PC-3 (cell line): Measurements from ENCODE around the gene EMX2. TPM values are rescaled to one million over a fixed set of nuclear protein-coding genes. Genes with fewer than 3 reads are reported as not detected.

Source experiments
- ATAC-seq: fragments of 200-7000 bp; cut with Tn5 transposase; 2 replicates; pipeline ENCODE4 v1.9.1; 2020; ENCODE audit warnings: mild to moderate bottlenecking, moderate library complexity
- BruUV-seq: library from RNA; stranded (reverse); fragments of 400-500 nt; replicated peaks from 2 replicates; lab custom pipeline; 2021; lab: Mats Ljungman, UMichigan
- CTCF ChIA-PET: fragments of 300-600 bp; sonication (Branson Sonifier 250); formaldehyde crosslinking; loops from one replicate; lab custom pipeline; 2022; ENCODE audit warnings: antibody characterized with exemption; lab: Charles Lee
- POLR2A ChIA-PET: fragments of 300-600 bp; sonication (Branson Sonifier 250); formaldehyde crosslinking; loops from one replicate; lab custom pipeline; 2022; ENCODE audit warnings: antibody characterized with exemption; ENCODE audit not compliant: unreplicated experiment; lab: Charles Lee
- DNase-seq: peaks from one replicate; pipeline ENCODE4 v3.0.0-alpha.2; 2015
- H2AFZ ChIP-seq: fragments of 300-600 bp; sonication (generic); 2 replicates; pipeline ENCODE4 v1.6.0; 2016; ENCODE audit warnings: antibody characterized with exemption, low read length
- H3F3A ChIP-seq: fragments of 300-600 bp; sonication (generic); one replicate; pipeline ENCODE4 v1.6.0; 2017; ENCODE audit warnings: antibody characterized with exemption, low read length, control low read depth, mild to moderate bottlenecking; ENCODE audit not compliant: unreplicated experiment
- H3K27ac ChIP-seq: fragments of 300-600 bp; sonication (generic); 2 replicates; pipeline ENCODE4 v1.5.1; 2016; ENCODE audit warnings: mild to moderate bottlenecking, low read length
- H3K27me3 ChIP-seq: fragments of 300-600 bp; sonication (generic); 2 replicates; pipeline ENCODE4 v1.6.1; 2016; ENCODE audit warnings: low read length, mixed read lengths
- H3K36me3 ChIP-seq: fragments of 300-600 bp; sonication (generic); 2 replicates; pipeline ENCODE4 v1.6.1; 2016; ENCODE audit warnings: low read depth, mixed run types, low read length, mixed read lengths
- H3K4me1 ChIP-seq: fragments of 300-600 bp; sonication (generic); 2 replicates; pipeline ENCODE4 v1.5.1; 2016; ENCODE audit warnings: low read length; ENCODE audit not compliant: insufficient read depth
- H3K4me2 ChIP-seq: fragments of 300-600 bp; sonication (generic); 2 replicates; pipeline ENCODE4 v1.6.0; 2016; ENCODE audit warnings: low read length
- H3K4me3 ChIP-seq: fragments of 300-600 bp; sonication (generic); 2 replicates; pipeline ENCODE4 v1.5.1; 2016; ENCODE audit warnings: mild to moderate bottlenecking, low read length, mixed read lengths
- H3K79me2 ChIP-seq: fragments of 300-600 bp; sonication (generic); 2 replicates; pipeline ENCODE4 v1.6.1; 2017; ENCODE audit warnings: low read length, mixed read lengths
- H3K9ac ChIP-seq: fragments of 300-600 bp; sonication (generic); 2 replicates; pipeline ENCODE4 v1.6.0; 2016; ENCODE audit warnings: mild to moderate bottlenecking, low read length
- H3K9me2 ChIP-seq: fragments of 300-600 bp; sonication (generic); replicated peaks from 2 replicates; pipeline ENCODE4 v1.6.1; 2016; ENCODE audit warnings: mixed run types, low read length, mixed read lengths
- H3K9me3 ChIP-seq: fragments of 300-600 bp; sonication (generic); 2 replicates; pipeline ENCODE4 v1.6.1; 2016; ENCODE audit warnings: low read length, mixed read lengths
- H4K20me1 ChIP-seq: fragments of 300-600 bp; sonication (generic); 2 replicates; pipeline ENCODE4 v1.6.1; 2016; ENCODE audit warnings: low read length, mixed read lengths
- EZH2 ChIP-seq: fragments of 300-600 bp; sonication (generic); IDR thresholded peaks from one replicate; pipeline ENCODE4 v1.6.1; 2017; ENCODE audit warnings: antibody characterized with exemption, mild to moderate bottlenecking, low read length; ENCODE audit not compliant: unreplicated experiment
- EZH2phosphoT487 ChIP-seq: fragments of 300-600 bp; sonication (generic); IDR thresholded peaks from 2 replicates; pipeline ENCODE4 v1.6.1; 2018; ENCODE audit warnings: mild to moderate bottlenecking, antibody characterized with exemption, low read length, borderline replicate concordance
- intact Hi-C: fragments of 100-400 bp; cut with micrococcal nuclease; formaldehyde crosslinking; loops from 2 replicates; pipeline ENCODE4 v1.9.0; 2023
- total RNA-seq: library from RNA; depleted of rRNA; stranded (reverse); fragments of >200 nt; gene quantifications from 2 replicates; pipeline ENCODE4 v1.2.3, GENCODE V29; 2014
- TF ChIP-seq, protein P1 (sequence below): fragments of 300-600 bp; sonication (generic); conservative IDR thresholded peaks from 2 replicates; pipeline ENCODE4 v1.5.1; 2017; ENCODE audit warnings: antibody characterized with exemption, low read depth, mild to moderate bottlenecking, low read length

The EMX2 gene
- total RNA-seq, 1 experiment from 2014 or later, result not detected

DNA sequence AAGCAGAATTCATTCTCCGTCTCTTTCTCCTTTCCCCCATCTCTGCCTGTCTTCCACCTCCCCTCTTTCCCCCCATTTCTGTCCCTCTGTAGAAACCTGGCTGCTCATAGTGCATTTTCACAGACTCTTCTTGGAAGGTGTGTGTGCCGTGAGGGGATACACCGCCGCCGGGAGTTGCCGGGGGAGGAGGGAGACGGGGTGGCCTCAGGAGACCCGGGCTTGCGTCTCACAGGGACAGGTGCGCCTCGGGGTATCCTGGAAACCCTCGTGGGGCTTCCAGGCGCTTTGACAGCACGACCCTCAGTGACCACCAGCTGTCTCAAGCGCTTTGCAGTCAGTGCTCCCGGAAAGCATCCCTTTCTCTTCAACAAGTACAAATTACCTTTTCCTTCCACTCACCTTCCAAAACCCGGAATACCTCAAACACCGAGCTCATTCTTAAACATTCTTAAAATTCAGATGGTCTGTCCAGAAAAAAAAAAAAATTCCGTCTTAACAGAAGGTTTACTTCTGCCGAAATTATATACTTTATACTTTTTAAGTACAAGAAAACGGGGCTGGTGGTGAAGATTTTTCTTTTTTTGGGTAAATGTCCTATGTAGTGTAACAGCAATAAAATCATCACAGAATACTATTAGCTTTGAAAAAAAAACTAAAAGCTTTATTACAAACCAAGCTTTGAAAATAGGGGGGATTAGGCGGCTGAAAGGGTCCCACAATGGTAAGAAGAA, 8.2 kb downstream of the EMX2 start:
- H3K79me2 ChIP-seq, result no peaks in the 10 kb centered on the region
- no peak overlapping the region for H3K4me3 ChIP-seq
- H3K9me2 ChIP-seq, result no peaks in the 10 kb centered on the region
- TF ChIP-seq, protein P1, sequence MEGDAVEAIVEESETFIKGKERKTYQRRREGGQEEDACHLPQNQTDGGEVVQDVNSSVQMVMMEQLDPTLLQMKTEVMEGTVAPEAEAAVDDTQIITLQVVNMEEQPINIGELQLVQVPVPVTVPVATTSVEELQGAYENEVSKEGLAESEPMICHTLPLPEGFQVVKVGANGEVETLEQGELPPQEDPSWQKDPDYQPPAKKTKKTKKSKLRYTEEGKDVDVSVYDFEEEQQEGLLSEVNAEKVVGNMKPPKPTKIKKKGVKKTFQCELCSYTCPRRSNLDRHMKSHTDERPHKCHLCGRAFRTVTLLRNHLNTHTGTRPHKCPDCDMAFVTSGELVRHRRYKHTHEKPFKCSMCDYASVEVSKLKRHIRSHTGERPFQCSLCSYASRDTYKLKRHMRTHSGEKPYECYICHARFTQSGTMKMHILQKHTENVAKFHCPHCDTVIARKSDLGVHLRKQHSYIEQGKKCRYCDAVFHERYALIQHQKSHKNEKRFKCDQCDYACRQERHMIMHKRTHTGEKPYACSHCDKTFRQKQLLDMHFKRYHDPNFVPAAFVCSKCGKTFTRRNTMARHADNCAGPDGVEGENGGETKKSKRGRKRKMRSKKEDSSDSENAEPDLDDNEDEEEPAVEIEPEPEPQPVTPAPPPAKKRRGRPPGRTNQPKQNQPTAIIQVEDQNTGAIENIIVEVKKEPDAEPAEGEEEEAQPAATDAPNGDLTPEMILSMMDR, result no peak
- TF ChIP-seq EZH2 (no peak), EZH2phosphoT487 (no peak)
- ChIA-PET POLR2A (no interaction called here), CTCF (no interaction called here)
- H3K9me3 ChIP-seq, result no peaks in the 10 kb centered on the region
- H3K4me1 ChIP-seq, result no peaks in the 10 kb centered on the region
- intact Hi-C loops, result no loop called here
- no peak overlapping the region for H3K4me2 ChIP-seq
- no peak overlapping the region for H3K27ac ChIP-seq
- no peaks in the 10 kb centered on the region for H4K20me1 ChIP-seq
- H3K27me3 ChIP-seq, result peaks cover 60% of the 10 kb centered on the region
- no peak overlapping the region for H2AFZ ChIP-seq
- DNase-seq (no peak), ATAC-seq (no peak)
- H3K36me3 ChIP-seq, result no peaks in the 10 kb centered on the region
- H3F3A ChIP-seq, result no peaks in the 10 kb centered on the region
- BruUV-seq, result no TSS peak
- no peak overlapping the region for H3K9ac ChIP-seq

DNA sequence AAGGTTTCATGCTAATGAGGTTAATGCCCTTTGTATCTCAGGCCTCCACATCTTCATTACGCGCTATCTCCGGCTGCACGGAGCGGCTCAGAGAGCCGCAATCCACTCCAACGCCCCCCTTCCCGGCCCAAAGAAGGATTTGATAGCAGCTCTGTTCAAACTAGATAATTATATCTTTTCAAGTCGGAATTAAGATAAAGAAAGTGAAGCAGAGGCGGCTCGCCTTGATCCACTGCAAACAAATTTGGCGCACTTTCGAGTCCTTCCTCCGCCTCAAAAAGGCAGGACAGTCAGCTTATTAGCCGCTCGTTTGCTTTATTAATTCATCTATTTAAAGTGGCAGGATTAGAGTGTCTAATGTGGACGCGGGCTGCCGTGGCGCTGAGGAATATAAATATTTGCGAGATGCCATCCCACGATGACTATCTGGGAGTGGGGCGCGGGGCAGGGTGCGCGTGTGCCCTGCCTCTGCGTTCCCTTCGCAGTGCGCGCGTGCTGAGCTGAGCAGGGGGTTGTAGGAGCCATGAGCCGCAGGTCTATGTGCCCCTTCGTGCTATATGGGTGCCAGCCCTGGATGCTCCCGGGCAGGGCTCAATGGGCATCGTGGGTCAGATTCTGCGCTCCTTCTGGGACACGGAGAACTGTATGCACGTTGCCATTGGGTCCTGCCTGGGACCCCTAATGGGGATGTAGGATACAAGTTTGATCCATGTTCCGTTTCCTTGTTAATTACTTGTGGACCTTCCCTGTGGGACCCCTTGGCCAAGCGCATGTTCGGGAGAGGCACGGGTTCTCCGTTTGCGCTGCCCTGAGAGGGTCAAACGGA, 9.0 kb downstream of the EMX2 start:
- H3K27ac ChIP-seq, result no peak overlapping the region
- no peaks in the 10 kb centered on the region for H3F3A ChIP-seq
- H3K27me3 ChIP-seq, result peaks cover 60% of the 10 kb centered on the region
- intact Hi-C loops, result no loop called here
- no peaks in the 10 kb centered on the region for H3K9me2 ChIP-seq
- DNase-seq, result no peak
- H3K79me2 ChIP-seq, result no peaks in the 10 kb centered on the region
- H3K36me3 ChIP-seq, result no peaks in the 10 kb centered on the region
- no peak overlapping the region for H3K4me2 ChIP-seq
- no peak overlapping the region for H2AFZ ChIP-seq
- no peaks in the 10 kb centered on the region for H3K9me3 ChIP-seq
- no peak for ATAC-seq
- no peak overlapping the region for H3K9ac ChIP-seq
- TF ChIP-seq, protein P1, result no peak
- POLR2A ChIA-PET, result no interaction called here
- H3K4me1 ChIP-seq, result no peaks in the 10 kb centered on the region
- H4K20me1 ChIP-seq, result no peaks in the 10 kb centered on the region
- no peak overlapping the region for H3K4me3 ChIP-seq
- CTCF ChIA-PET, result no interaction called here
- no TSS peak for BruUV-seq

DNA sequence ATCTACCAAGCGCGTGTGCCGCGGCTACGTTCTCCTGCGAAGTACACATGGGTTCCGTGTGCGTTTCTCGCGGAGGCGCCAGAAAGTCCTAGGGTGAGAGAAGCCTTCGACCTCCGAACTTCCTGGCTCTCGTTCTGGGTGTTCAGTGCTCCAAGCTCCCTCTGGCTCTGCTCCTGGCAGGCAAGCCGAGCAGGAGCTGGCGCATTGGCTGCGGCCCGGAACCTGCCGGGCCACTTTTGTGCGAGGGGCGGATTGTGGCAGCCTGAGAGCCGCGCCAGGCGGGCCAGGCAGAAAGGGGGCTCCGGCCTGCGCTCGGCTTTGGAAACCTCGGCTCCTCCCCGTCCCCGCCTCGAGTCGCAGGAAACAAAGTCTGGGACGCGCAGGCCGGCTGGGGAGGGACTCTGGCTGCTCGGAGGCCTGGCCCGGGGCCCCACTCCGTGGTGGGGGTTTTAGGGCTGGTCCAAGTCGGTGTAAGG, 9.6 kb downstream of the EMX2 start:
- Histone ChIP-seq H3K4me2 (no peak overlapping the region), H3K9ac (no peak overlapping the region), H2AFZ (no peak overlapping the region), H3K4me1 (no peaks in the 10 kb centered on the region), H3K27me3 (peaks cover 57% of the 10 kb centered on the region), H3K79me2 (no peaks in the 10 kb centered on the region), H3K27ac (no peak overlapping the region), H3K36me3 (no peaks in the 10 kb centered on the region), H4K20me1 (no peaks in the 10 kb centered on the region), H3K9me3 (no peaks in the 10 kb centered on the region), H3K9me2 (no peaks in the 10 kb centered on the region), H3F3A (no peaks in the 10 kb centered on the region), H3K4me3 (no peak overlapping the region)
- ChIA-PET CTCF (no interaction called here), POLR2A (no interaction called here)
- intact Hi-C loops, result no loop called here
- TF ChIP-seq, protein P1, result no peak
- TF ChIP-seq EZH2, result no peak
- no peak for TF ChIP-seq EZH2phosphoT487
- peak; percentile 9 for DNase-seq
- no peak for ATAC-seq
- no TSS peak for BruUV-seq
